NT2/D1 (cell line): Measurements from ENCODE around the gene TANC1.

Source experiments
- DNase-seq: peaks from one replicate; pipeline ENCODE4 v3.0.0-alpha.2; 2011; ENCODE audit warnings: low read depth, low spot score
- H3K27me3 ChIP-seq: 2 replicates; pipeline ENCODE4 v1.6.0; 2011; ENCODE audit warnings: mild to moderate bottlenecking; ENCODE audit not compliant: insufficient read length, insufficient read depth
- H3K36me3 ChIP-seq: 2 replicates; pipeline ENCODE4 v1.6.1; 2011; ENCODE audit warnings: mild to moderate bottlenecking, low read length, mixed read lengths; ENCODE audit not compliant: insufficient read depth, insufficient read length
- H3K4me1 ChIP-seq: 2 replicates; pipeline ENCODE4 v1.5.1; 2011; ENCODE audit not compliant: insufficient read depth, insufficient read length
- H3K4me3 ChIP-seq: 2 replicates; pipeline ENCODE4 v1.5.1; 2011; ENCODE audit warnings: low read depth; ENCODE audit not compliant: insufficient read length
- H3K9ac ChIP-seq: 2 replicates; pipeline ENCODE4 v1.6.0; 2011; ENCODE audit warnings: low read depth; ENCODE audit not compliant: insufficient read length
- H3K9me3 ChIP-seq: 2 replicates; pipeline ENCODE4 v1.5.1; 2011; ENCODE audit warnings: mild to moderate bottlenecking, low read length; ENCODE audit not compliant: insufficient read depth
- SUZ12 ChIP-seq: IDR thresholded peaks from 2 replicates; pipeline ENCODE4 v1.6.1; 2011; ENCODE audit not compliant: insufficient read length, insufficient read depth; ENCODE audit errors: extremely low read depth
- YY1 ChIP-seq: IDR thresholded peaks from 2 replicates; pipeline ENCODE4 v1.6.1; 2011; ENCODE audit not compliant: insufficient read length, insufficient read depth
- ZNF274 ChIP-seq: IDR thresholded peaks from 2 replicates; pipeline ENCODE4 v1.6.1; 2011; ENCODE audit warnings: mild to moderate bottlenecking, low read depth, low read length

The TANC1 gene

DNA sequence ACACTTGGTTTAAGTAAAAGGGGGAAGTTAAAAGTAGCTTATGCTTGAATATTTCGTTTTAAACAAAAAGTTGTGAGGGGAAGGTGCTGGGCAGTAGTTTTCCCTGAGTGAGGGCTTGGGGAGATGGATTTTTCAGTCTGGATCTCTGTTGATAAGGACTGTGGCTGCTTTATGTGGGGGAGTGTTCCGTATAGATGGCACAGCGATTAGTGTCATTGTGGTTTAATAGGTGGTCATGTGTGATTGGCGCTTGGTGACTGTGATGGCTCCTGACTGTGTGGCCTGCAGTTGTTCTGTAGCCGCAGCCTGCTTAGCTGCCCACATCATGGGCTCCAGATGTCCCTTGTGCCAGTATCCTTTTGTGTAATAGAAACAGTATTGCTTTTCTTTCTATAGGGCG is 161.9 kb downstream of the TANC1 start:
- no peaks in the 10 kb centered on the region for H3K4me1 ChIP-seq

DNA sequence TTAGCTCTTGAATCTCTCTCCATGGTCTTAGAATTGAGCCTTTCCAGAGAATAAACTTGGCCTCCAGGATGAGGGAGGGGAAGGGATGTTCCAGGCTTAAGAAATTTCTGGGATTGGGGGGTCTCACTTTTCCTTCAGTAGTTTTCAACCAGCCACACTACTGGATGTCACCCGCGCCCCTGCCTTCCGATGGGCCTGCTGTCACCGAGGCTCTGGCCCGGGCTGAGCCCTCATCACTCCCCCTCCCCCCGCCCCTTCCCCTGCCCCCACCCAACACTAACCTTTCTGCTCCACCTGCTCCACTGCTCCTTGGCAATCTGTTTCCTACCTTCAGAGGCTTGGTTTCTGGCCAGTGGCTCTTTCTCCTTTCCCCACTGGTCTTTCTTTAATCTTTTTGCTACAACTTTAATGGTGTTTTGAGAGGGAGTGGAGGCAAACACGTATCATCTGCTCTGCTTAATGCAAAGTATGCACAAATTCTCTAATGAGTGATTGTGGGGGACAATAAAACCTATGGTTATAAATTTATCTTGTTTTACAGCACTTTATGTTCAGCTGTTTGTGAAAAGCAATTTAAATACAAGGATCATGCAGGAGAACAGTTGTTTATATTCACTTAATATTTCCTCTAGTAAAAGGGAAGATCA is 162.9 kb downstream of the TANC1 start:
- Histone ChIP-seq H3K4me3 (no peak overlapping the region), H3K36me3 (no peaks in the 10 kb centered on the region), H3K27me3 (no peaks in the 10 kb centered on the region), H3K4me1 (no peaks in the 10 kb centered on the region), H3K9ac (no peak overlapping the region), H3K9me3 (no peaks in the 10 kb centered on the region)
- no peak for DNase-seq
- TF ChIP-seq YY1, result no peak
- TF ChIP-seq SUZ12, result no peak
- no peak for TF ChIP-seq ZNF274

More for the DNA sequence above, 161.9 kb downstream of the TANC1 start:
- H3K9me3 ChIP-seq, result no peaks in the 10 kb centered on the region
- no peaks in the 10 kb centered on the region for H3K36me3 ChIP-seq
- H3K9ac ChIP-seq, result no peak overlapping the region
- H3K27me3 ChIP-seq, result no peaks in the 10 kb centered on the region
- TF ChIP-seq ZNF274, result no peak
- no peak for TF ChIP-seq SUZ12
- no peak for TF ChIP-seq YY1
- DNase-seq, result no peak
- H3K4me3 ChIP-seq, result no peak overlapping the region

DNA sequence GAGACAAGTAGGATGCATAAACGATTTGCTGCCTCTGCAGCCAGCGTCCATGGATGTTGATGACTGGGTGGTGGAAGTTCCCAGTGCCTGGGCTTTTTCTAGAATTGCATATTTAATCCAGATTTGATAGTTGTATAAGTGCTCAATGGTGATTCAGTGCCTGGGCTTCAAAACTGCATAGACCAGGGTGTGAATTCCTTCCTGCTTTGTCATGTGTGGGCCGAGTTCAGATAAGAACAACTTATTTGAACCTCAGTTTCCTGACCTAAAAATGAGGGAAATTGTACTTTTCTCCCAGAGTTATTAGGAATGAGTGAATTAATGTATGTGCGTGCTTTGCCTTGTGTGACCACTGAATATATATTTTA is 163.5 kb downstream of the TANC1 start:
- no peak overlapping the region for H3K9ac ChIP-seq
- no peaks in the 10 kb centered on the region for H3K9me3 ChIP-seq
- no peaks in the 10 kb centered on the region for H3K4me1 ChIP-seq
- no peak for DNase-seq
- no peaks in the 10 kb centered on the region for H3K36me3 ChIP-seq
- TF ChIP-seq SUZ12 (no peak), ZNF274 (no peak), YY1 (no peak)
- no peak overlapping the region for H3K4me3 ChIP-seq
- no peaks in the 10 kb centered on the region for H3K27me3 ChIP-seq

DNA sequence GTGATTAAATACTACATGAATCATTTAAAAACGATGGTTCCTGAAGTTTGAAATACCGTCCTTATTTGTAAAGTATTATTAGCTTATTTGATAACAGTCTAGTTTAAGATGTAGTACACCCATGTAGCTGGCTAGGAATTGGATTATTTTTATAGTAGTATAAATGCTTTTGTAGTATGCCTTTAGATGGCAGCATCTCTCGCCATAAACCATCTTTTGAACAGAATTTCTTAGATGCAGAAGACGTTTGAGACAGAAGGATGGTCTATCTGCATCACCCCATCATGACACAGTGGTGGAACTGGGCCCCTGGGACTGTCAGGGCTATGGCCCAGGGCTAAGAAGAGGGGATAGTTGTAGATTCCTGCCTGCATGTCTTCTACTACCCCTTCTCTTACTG is 165.4 kb downstream of the TANC1 start:
- H3K4me1 ChIP-seq, result no peaks in the 10 kb centered on the region
- H3K36me3 ChIP-seq, result no peaks in the 10 kb centered on the region
- no peaks in the 10 kb centered on the region for H3K9me3 ChIP-seq
- TF ChIP-seq YY1 (no peak), SUZ12 (no peak), ZNF274 (no peak)
- H3K4me3 ChIP-seq, result no peak overlapping the region
- no peaks in the 10 kb centered on the region for H3K27me3 ChIP-seq
- no peak overlapping the region for H3K9ac ChIP-seq
- no peak for DNase-seq

DNA sequence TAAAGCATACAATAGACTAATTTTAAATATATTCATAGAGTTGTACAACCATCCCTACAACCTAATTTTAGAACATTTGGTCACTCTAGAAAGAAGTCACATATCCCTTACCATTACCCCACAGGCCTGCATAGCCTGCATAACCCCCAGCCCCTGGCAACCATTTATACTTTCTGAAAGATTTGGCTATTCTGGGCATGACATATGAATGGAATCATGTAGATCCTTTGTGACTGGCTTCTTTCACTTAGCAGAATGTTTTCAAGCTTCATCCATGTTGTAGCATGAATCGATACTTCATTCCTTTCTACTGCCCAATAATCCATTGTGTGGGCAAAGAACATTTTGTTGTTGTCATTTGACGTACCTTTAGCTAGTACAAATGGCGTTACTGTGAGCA is 166.5 kb downstream of the TANC1 start:
- Histone ChIP-seq H3K4me1 (no peaks in the 10 kb centered on the region), H3K4me3 (no peak overlapping the region), H3K9ac (no peak overlapping the region), H3K27me3 (no peaks in the 10 kb centered on the region), H3K9me3 (no peaks in the 10 kb centered on the region), H3K36me3 (no peaks in the 10 kb centered on the region)
- DNase-seq, result no peak
- TF ChIP-seq ZNF274 (no peak), SUZ12 (no peak), YY1 (no peak)

DNA sequence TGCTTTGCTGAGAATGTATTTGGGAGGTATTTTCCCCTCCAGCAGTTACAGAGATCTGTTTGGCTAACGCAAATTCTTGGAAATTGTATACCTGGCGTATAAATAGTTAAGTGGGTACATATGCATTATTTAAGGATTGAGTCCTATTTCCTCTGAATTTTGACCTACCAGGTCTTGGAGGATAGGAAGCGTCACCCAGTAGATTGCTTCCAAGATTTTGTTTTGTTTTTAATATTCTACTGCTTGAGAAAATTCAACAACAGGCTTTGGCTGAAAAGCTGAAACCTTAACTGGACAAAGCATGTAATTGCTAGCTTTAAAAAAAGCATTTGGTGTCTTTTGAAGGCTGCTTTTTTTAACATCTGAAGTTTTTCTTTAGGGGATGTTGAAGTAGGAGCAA is 168.0 kb downstream of the TANC1 start:
- H3K27me3 ChIP-seq, result no peaks in the 10 kb centered on the region
- TF ChIP-seq ZNF274 (no peak), YY1 (no peak), SUZ12 (no peak)
- H3K4me3 ChIP-seq, result no peak overlapping the region
- no peak for DNase-seq
- no peak overlapping the region for H3K9ac ChIP-seq
- H3K4me1 ChIP-seq, result no peaks in the 10 kb centered on the region
- H3K36me3 ChIP-seq, result no peaks in the 10 kb centered on the region
- no peaks in the 10 kb centered on the region for H3K9me3 ChIP-seq

DNA sequence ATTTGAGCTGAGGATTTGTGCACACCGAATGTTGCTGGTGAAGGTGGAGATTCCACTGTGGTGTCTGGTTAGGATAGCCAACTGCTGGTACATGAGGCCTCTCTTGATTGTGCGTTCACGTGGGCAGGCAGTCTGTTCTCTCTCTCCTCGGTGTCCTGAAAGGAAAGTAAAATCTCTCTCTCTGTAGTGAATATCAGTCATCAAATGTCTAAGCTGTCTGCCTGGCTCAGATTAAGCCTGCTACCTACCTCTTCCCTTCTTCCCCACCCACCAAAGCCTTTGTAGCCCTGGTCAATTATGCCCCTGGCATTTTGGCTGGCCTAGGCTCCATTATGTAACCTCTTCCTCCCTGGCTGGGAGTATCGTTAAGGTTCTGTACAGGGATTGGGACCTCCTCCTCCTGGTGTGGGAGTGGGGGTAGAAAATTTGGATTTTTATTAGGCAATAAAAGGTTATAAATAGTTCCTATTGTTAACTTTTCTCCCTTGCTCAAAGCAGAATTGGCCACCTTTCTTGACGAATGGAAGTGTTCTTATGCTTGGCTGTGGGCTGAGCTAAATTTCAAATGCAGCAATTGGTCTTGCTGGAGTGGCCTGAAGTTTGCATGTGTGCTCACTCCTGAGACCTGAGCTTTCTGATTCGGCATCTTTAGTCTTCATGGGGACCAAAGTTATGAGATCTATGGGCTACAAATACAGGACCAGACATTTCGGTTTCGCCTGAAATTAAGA is 169.2 kb downstream of the TANC1 start:
- no peak overlapping the region for H3K9ac ChIP-seq
- no peaks in the 10 kb centered on the region for H3K9me3 ChIP-seq
- H3K4me3 ChIP-seq, result no peak overlapping the region
- no peaks in the 10 kb centered on the region for H3K4me1 ChIP-seq
- no peak for TF ChIP-seq SUZ12
- TF ChIP-seq YY1, result no peak
- TF ChIP-seq ZNF274, result no peak
- no peaks in the 10 kb centered on the region for H3K36me3 ChIP-seq
- DNase-seq, result no peak
- H3K27me3 ChIP-seq, result no peaks in the 10 kb centered on the region
